ENCODE measurements around the gene ACBD6. TPM values are rescaled to one million over a fixed set of nuclear protein-coding genes. Genes with fewer than 3 reads are reported as not detected.

The ACBD6 gene
- polyA plus RNA-seq, 4 donors: 68.1 to 85.1 (median 73.4) TPM

- DNase-seq (ENCODE audit: low read depth in 4 of 4, low spot score in 2 of 4): no peak
Measured at GRCh38 chr1:180248731-180249681, 253.4 kb downstream of the ACBD6 start.

- DNase-seq (ENCODE audit: low read depth in 4 of 4, low spot score in 2 of 4): no peak
Measured at GRCh38 chr1:180248176-180248575, 254.2 kb downstream of the ACBD6 start.

- no peak for DNase-seq (ENCODE audit: low read depth in 4 of 4, low spot score in 2 of 4)
Measured at GRCh38 chr1:180247580-180247979, 254.8 kb downstream of the ACBD6 start.

- no peak for DNase-seq (ENCODE audit: low read depth in 4 of 4, low spot score in 2 of 4)
Measured at GRCh38 chr1:180247061-180247460, 255.3 kb downstream of the ACBD6 start.

- no peak for DNase-seq (ENCODE audit: low read depth in 4 of 4, low spot score in 2 of 4)
Measured at GRCh38 chr1:180246579-180246978, 255.8 kb downstream of the ACBD6 start.

GRCh38 chr1:180244840-180245239 lies 257.5 kb downstream of the ACBD6 start:
- DNase-seq (ENCODE audit: low read depth in 4 of 4, low spot score in 2 of 4): no peak

- DNase-seq (ENCODE audit: low read depth in 4 of 4, low spot score in 2 of 4): no peak
Measured at GRCh38 chr1:180243517-180244221, 258.7 kb downstream of the ACBD6 start.

- DNase-seq (ENCODE audit: low read depth in 4 of 4, low spot score in 2 of 4): no peak
Measured at GRCh38 chr1:180241716-180242544, 260.4 kb downstream of the ACBD6 start.

GRCh38 chr1:180239145-180240096 lies 263.0 kb downstream of the ACBD6 start:
- no peak for DNase-seq (ENCODE audit: low read depth in 4 of 4, low spot score in 2 of 4)

GRCh38 chr1:180238675-180239074 lies 263.7 kb downstream of the ACBD6 start:
- no peak for DNase-seq (ENCODE audit: low read depth in 4 of 4, low spot score in 2 of 4)

Other genes with a start within 250 kb of the ACBD6 start
- not detected for gene OVAAL, start 56.4 kb upstream of the ACBD6 start, polyA plus RNA-seq (ENCODE audit: insufficient read length in 4 of 4)
- 10 to 100 TPM; 31.1 to 42.1 (median 34.9) TPM for gene XPR1, start 129.4 kb upstream of the ACBD6 start, polyA plus RNA-seq (ENCODE audit: insufficient read length in 4 of 4)

All from left renal cortex interstitium (tissue), 4 donors.